GM12874 (cell line): ENCODE measurements around the gene PDE6B.

Experiments
- CTCF ChIP-seq: IDR thresholded peaks from 2 replicates; pipeline ENCODE4 v1.5.1; 2011; ENCODE audit warnings: low read depth, mild to moderate bottlenecking, control low read depth, low read length, moderate library complexity; ENCODE audit not compliant: insufficient read depth

The PDE6B gene

GRCh38 chr4:675036-675882 lies 49.9 kb downstream of the PDE6B start:
- TF ChIP-seq CTCF, result no peak

DNA sequence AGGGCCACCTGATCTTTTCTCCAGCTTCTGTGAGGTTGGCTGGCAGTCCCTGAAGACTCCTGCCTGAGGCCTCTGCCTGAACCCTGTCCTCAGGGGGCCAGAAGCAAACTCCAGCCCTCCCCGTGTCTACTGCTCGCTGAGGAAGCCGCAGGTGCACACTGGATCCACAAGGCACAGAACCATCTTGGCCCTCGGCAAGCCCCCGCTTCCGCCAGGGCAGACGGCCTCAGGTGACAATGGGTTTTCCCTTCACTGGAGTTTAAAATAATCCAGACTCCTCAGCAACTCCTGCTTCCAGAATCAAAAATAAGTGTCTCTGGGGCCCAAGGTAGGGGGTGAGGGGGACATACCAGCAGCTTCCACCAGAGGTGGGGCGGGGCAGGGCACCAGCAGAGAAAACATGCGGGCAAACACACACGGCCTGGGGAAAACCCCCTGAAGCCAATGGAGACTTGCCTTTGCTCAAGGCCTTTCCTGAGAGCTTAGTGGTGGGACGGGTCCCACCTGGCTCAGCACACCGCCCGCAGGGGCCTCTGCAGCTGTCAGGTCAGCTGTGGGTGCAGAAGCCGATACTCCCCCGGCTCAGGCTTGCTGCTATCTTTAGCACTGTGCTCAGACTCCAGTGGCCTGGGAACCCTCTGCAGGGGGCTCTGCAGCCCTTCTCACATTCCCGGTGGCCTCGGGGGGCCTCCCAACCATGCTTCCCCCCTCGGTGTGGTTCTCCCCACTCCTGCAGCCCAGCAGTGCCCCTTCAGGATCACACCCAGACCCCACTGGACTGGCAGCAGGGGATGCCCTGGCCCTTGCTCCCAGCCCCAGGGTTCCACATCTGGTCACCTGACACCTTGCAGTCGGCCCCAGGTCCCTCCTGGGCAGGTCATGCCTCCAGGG lies 50.9 kb downstream of the PDE6B start:
- no peak for TF ChIP-seq CTCF

- no peak for TF ChIP-seq CTCF
Measured at GRCh38 chr4:676871-677235, 51.5 kb downstream of the PDE6B start.

DNA sequence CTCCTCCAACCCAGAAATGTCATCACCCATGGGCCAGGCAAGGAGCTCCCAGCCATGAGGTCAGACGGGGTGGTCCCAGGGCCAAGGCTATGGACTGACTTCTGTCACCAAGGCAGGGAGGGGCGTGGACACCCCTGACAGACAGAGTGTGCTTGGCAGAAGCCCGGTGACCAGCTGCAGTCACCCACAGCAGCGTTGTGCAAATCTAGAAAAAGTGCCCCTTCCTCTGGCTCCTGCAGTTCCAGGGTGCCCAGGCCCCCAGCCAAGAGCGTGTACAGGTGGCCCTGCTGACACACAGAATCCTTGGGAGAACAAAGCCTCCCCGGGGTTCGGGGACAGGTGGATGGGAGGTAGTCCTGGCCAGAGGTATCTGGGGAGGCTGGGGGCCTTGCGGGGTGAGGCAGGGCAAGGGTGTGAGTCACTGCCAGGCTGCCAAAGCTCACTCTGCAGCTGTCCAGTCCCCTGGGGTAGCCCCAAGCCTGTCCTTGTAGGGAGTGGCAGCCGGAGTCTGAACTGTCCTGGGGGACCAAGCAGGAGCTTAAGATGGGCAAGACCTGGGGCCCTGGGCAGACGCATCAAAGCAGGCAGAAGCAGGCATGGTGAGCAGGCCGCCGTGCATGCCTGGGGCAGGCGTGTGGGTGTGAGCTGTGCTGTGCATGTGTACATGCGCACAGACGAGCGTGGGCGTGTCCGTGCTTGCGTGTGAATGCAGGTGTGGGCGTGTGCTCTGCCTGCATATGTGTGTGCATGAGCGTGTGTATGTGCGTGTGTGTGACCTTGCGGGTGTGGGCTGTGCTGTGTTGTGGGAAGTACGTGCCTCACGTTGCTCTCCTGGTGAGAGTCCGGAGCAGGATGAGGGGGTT lies 52.3 kb downstream of the PDE6B start:
- no peak for TF ChIP-seq CTCF

- no peak for TF ChIP-seq CTCF
Measured at GRCh38 chr4:678331-679103, 53.1 kb downstream of the PDE6B start.

DNA sequence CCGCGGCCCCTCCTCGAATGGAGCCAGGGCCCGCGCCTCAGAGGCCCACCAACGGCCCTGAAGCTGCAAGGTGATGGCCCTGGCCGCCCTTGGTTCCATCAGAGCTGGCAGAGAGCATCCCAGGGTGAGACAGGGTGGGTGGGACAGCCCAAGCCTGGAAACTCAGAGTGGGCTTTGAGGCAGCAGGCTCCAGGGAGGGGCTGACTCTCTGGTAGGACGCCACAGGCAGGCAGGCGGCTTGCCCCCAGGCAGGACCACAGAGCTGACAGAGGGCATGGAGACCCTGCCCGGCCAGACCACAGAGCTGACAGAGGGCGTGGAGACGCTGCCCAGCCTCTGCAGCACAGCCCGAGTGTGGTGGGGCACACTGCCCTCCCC lies 53.7 kb downstream of the PDE6B start:
- TF ChIP-seq CTCF, result no peak
